GM06990 (cell line): ENCODE results near the gene NOL12.

ENCODE experiments used
- DNase-seq: peaks from one replicate; pipeline ENCODE4 v3.0.0-alpha.2; 2011; ENCODE audit not compliant: insufficient read length; ENCODE audit errors: extremely low read depth
- H3K27me3 ChIP-seq: replicated peaks from 2 replicates; pipeline ENCODE4 v1.6.0; 2011; ENCODE audit warnings: low read length; ENCODE audit not compliant: control insufficient read depth, insufficient read depth
- H3K36me3 ChIP-seq: 2 replicates; pipeline ENCODE4 v1.5.1; 2011; ENCODE audit warnings: low read length; ENCODE audit not compliant: control insufficient read depth, insufficient read depth
- H3K4me3 ChIP-seq: replicated peaks from 2 replicates; pipeline ENCODE4 v1.5.1; 2011; ENCODE audit warnings: low read depth, mild to moderate bottlenecking, control low read depth, low read length
- CTCF ChIP-seq: IDR thresholded peaks from 2 replicates; pipeline ENCODE4 v1.5.1; 2011; ENCODE audit warnings: low read length, control low read depth, mild to moderate bottlenecking, inconsistent platforms; ENCODE audit not compliant: insufficient read depth, poor library complexity, severe bottlenecking

The NOL12 gene

GRCh38 chr22:37725551-37726240, 39.6 kb downstream of the NOL12 start:
- no peak for DNase-seq
- Histone ChIP-seq H3K27me3 (no peaks in the 10 kb centered on the region), H3K4me3 (no peak overlapping the region), H3K36me3 (no peaks in the 10 kb centered on the region)
- no peak for TF ChIP-seq CTCF

- Histone ChIP-seq H3K36me3 (no peaks in the 10 kb centered on the region), H3K27me3 (no peaks in the 10 kb centered on the region), H3K4me3 (no peak overlapping the region)
- TF ChIP-seq CTCF: no peak
- no peak for DNase-seq
These were observed 40.2 kb downstream of the NOL12 start for GRCh38 chr22:37726241-37726887.

DNA sequence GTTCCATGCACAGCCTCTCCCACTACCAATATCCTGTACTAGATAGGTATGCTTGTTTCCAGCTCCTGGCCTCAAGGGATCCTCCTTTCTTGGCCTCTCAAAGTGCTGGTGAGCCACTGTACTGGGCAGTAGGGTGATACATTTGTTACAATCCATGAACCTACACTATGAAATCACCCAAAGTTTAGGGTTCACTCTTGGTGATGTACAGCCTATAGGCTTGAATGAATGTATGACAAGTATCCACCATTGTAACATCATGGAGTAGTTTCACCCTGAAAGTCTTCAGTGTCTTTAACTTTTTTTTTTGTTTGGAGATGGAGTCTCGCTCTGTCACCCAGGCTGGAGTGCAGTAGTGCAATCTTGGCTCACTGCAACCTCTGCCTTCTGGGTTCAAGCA, 42.5 kb downstream of the NOL12 start:
- H3K4me3 ChIP-seq: no peak overlapping the region
- DNase-seq: no peak
- no peak for TF ChIP-seq CTCF
- H3K27me3 ChIP-seq: no peaks in the 10 kb centered on the region
- H3K36me3 ChIP-seq: no peaks in the 10 kb centered on the region

DNA sequence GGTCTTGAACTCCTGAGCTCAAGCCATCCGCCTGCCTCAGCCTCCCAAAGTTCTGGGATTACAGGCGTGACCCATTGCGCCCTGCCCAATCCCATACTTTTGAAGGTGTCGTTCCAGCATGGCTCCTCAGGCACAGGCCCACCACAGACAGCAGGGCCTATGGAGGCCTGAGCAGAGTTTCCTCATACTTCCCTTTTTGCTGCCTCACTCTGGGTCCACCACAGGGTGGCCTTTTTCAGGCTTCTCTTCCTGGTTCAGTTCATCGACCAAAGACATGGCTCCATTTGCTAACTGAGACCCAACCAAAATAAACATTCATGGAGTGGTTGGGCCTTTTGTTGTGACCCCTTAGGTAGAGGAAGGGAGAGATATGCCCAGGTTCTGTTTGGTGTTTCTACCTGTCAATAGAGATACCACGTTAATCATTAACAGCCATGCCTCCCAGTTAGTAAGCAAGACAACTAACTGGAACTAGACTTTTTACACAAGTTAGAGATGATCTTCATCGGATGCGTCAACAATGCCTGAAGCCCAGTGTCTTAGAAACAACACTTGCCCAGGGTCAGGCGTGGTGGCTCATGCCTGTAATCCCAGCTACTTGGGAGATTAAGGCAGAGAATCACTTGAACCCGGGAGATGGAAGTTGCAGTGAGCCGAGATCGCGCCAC, 45.8 kb downstream of the NOL12 start:
- no peak for TF ChIP-seq CTCF
- Histone ChIP-seq H3K27me3 (no peaks in the 10 kb centered on the region), H3K4me3 (no peak overlapping the region), H3K36me3 (no peaks in the 10 kb centered on the region)
- no peak for DNase-seq

- TF ChIP-seq CTCF: no peak
- no peak for DNase-seq
- no peaks in the 10 kb centered on the region for H3K36me3 ChIP-seq
- H3K27me3 ChIP-seq: no peaks in the 10 kb centered on the region
- no peak overlapping the region for H3K4me3 ChIP-seq
These were observed 46.8 kb downstream of the NOL12 start for GRCh38 chr22:37732699-37733607.
